ENCODE data around the gene ARIH2.
"Not testable (repeated sequence)": the region's sequence is repeated elsewhere in the genome, so short reads cannot be mapped to it uniquely, and the experiment has no call there.

The ARIH2 gene

GRCh38 chr3:49004352-49005302, 86.0 kb downstream of the ARIH2 start:
- no peak for DNase-seq

GRCh38 chr3:49005303-49005680, 86.7 kb downstream of the ARIH2 start:
- no peak for DNase-seq

- DNase-seq: no peak
These were observed 87.4 kb downstream of the ARIH2 start for GRCh38 chr3:49005998-49006397.

- peak; percentile 62 for DNase-seq
These were observed 87.9 kb downstream of the ARIH2 start for GRCh38 chr3:49006408-49007067.

GRCh38 chr3:49007068-49007770, 88.6 kb downstream of the ARIH2 start, which contains the start of gene WDR6:
Gene WDR6 (plus strand): TSS chr3:49007391. CDS start chr3:49007432, 41 bp downstream.
- peak; percentile 97 for DNase-seq

GRCh38 chr3:49007771-49008528, 89.3 kb downstream of the ARIH2 start:
- peak; percentile 93 for DNase-seq

- not testable (repeated sequence) for DNase-seq
These were observed 90.0 kb downstream of the ARIH2 start for GRCh38 chr3:49008627-49009026.

GRCh38 chr3:49009396-49009795, 90.8 kb downstream of the ARIH2 start:
- DNase-seq: no peak

- DNase-seq: no peak
These were observed 93.9 kb downstream of the ARIH2 start for GRCh38 chr3:49012441-49013017.

GRCh38 chr3:49013113-49013737, 94.6 kb downstream of the ARIH2 start:
- no peak for DNase-seq

- no peak for DNase-seq
These were observed 95.4 kb downstream of the ARIH2 start for GRCh38 chr3:49013738-49014660.

- no peak for DNase-seq
These were observed 96.4 kb downstream of the ARIH2 start for GRCh38 chr3:49015072-49015471.

GRCh38 chr3:49015765-49016164, 97.1 kb downstream of the ARIH2 start:
- no peak for DNase-seq

GRCh38 chr3:49016414-49017228, 98.0 kb downstream of the ARIH2 start:
- no peak for DNase-seq

GRCh38 chr3:49017229-49017970, 98.8 kb downstream of the ARIH2 start:
- DNase-seq: no peak

- peak; percentile 79 for DNase-seq
These were observed 99.5 kb downstream of the ARIH2 start, which contains the start of gene DALRD3 for GRCh38 chr3:49017971-49018706. Gene DALRD3 (minus strand): TSS chr3:49018580. CDS start chr3:49018564, 16 bp downstream.

GRCh38 chr3:49018707-49019006, 100.0 kb downstream of the ARIH2 start:
- no peak for DNase-seq

- no peak for DNase-seq
These were observed 101.3 kb downstream of the ARIH2 start for GRCh38 chr3:49019941-49020329.
